H9 (cell line): Measurements from ENCODE around the gene BFSP2. TPM values are rescaled to one million over a fixed set of nuclear protein-coding genes. Genes with fewer than 3 reads are reported as not detected.
"Not testable (repeated sequence)": the region's sequence is repeated elsewhere in the genome, so short reads cannot be mapped to it uniquely, and the experiment has no call there.

Experiments used
- DNase-seq: peaks from one replicate; pipeline ENCODE4 v3.0.0-alpha.2; 2017
- H2AFZ ChIP-seq: one replicate; pipeline ENCODE4 v1.6.1; 2013; ENCODE audit warnings: mild to moderate bottlenecking, low read length, control low read depth, moderate library complexity
- H2AK5ac ChIP-seq: 2 replicates; pipeline ENCODE4 v1.6.1; 2013; ENCODE audit warnings: low read length, control low read depth, mixed read lengths; ENCODE audit not compliant: insufficient read length
- H2BK120ac ChIP-seq: one replicate; pipeline ENCODE4 v1.6.1; 2013; ENCODE audit warnings: low read depth, mild to moderate bottlenecking, low read length, control low read depth, inconsistent platforms; ENCODE audit not compliant: poor library complexity, severe bottlenecking
- H2BK12ac ChIP-seq: 2 replicates; pipeline ENCODE4 v1.6.1; 2013; ENCODE audit warnings: low read length, control low read depth, mixed read lengths, low read depth; ENCODE audit not compliant: insufficient read length
- H2BK15ac ChIP-seq: 2 replicates; pipeline ENCODE4 v1.6.1; 2013; ENCODE audit warnings: low read depth, low read length, control low read depth
- H2BK20ac ChIP-seq: one replicate; pipeline ENCODE4 v1.6.1; 2013; ENCODE audit warnings: low read depth, mild to moderate bottlenecking, low read length, control low read depth, inconsistent platforms; ENCODE audit not compliant: poor library complexity, severe bottlenecking
- H2BK5ac ChIP-seq: 2 replicates; pipeline ENCODE4 v1.6.1; 2013; ENCODE audit warnings: low read length, control low read depth, mixed read lengths; ENCODE audit not compliant: insufficient read length
- H3K14ac ChIP-seq: 2 replicates; pipeline ENCODE4 v1.6.1; 2013; ENCODE audit warnings: low read length, control low read depth; ENCODE audit not compliant: insufficient read depth
- H3K18ac ChIP-seq: 2 replicates; pipeline ENCODE4 v1.6.1; 2013; ENCODE audit warnings: low read depth, mild to moderate bottlenecking, mixed read lengths, low read length, control low read depth; ENCODE audit not compliant: insufficient read length
- H3K23ac ChIP-seq: 2 replicates; pipeline ENCODE4 v1.6.1; 2013; ENCODE audit warnings: low read length, control low read depth, mixed read lengths, low read depth; ENCODE audit not compliant: insufficient read length
- H3K23me2 ChIP-seq: 2 replicates; pipeline ENCODE4 v1.6.1; 2013; ENCODE audit warnings: low read depth, mild to moderate bottlenecking, mixed read lengths, low read length, control low read depth; ENCODE audit not compliant: insufficient read length, poor library complexity, severe bottlenecking
- H3K27ac ChIP-seq: 2 replicates; pipeline ENCODE4 v1.5.1; 2013; ENCODE audit warnings: low read length, control low read depth, mixed read lengths, low read depth; ENCODE audit not compliant: insufficient read length
- H3K27me3 ChIP-seq: 2 replicates; pipeline ENCODE4 v1.6.1; 2013; ENCODE audit warnings: low read length, control low read depth, inconsistent platforms; ENCODE audit not compliant: insufficient read depth
- H3K4ac ChIP-seq: 2 replicates; pipeline ENCODE4 v1.6.1; 2013; ENCODE audit warnings: low read depth, mild to moderate bottlenecking, control low read depth, inconsistent platforms, low read length, moderate library complexity
- H3K4me1 ChIP-seq: 2 replicates; pipeline ENCODE4 v1.6.1; 2013; ENCODE audit warnings: low read length, control low read depth, inconsistent platforms; ENCODE audit not compliant: insufficient read depth
- H3K4me2 ChIP-seq: 2 replicates; pipeline ENCODE4 v1.6.1; 2013; ENCODE audit warnings: low read length, control low read depth, mixed read lengths; ENCODE audit not compliant: insufficient read length, insufficient read depth
- H3K56ac ChIP-seq: 2 replicates; pipeline ENCODE4 v1.6.1; 2013; ENCODE audit warnings: low read depth, mild to moderate bottlenecking, mixed read lengths, low read length, control low read depth; ENCODE audit not compliant: insufficient read length
- H3K79me1 ChIP-seq: 2 replicates; pipeline ENCODE4 v1.6.1; 2013; ENCODE audit warnings: low read depth, mild to moderate bottlenecking, moderate library complexity, low read length, control low read depth, inconsistent platforms; ENCODE audit not compliant: insufficient read depth, poor library complexity, severe bottlenecking
- H3K79me2 ChIP-seq: 2 replicates; pipeline ENCODE4 v1.6.1; 2013; ENCODE audit warnings: low read length, control low read depth, inconsistent platforms; ENCODE audit not compliant: insufficient read depth
- H3K9ac ChIP-seq: 2 replicates; pipeline ENCODE4 v1.6.1; 2013; ENCODE audit warnings: low read length, control low read depth, mixed read lengths; ENCODE audit not compliant: insufficient read length; ENCODE audit errors: extremely low read depth
- H3K9me3 ChIP-seq: one replicate; pipeline ENCODE4 v1.6.1; 2013; ENCODE audit warnings: low read depth, low read length, inconsistent platforms; ENCODE audit not compliant: control insufficient read depth
- H3T11ph ChIP-seq: one replicate; pipeline ENCODE4 v1.6.1; 2013; ENCODE audit warnings: mild to moderate bottlenecking, low read length, control low read depth, inconsistent platforms
- H4K20me1 ChIP-seq: one replicate; pipeline ENCODE4 v1.6.1; 2013; ENCODE audit not compliant: control insufficient read depth, insufficient read length, insufficient read depth
- H4K5ac ChIP-seq: 2 replicates; pipeline ENCODE4 v1.6.1; 2013; ENCODE audit warnings: low read depth, mild to moderate bottlenecking, mixed read lengths, low read length, control low read depth; ENCODE audit not compliant: insufficient read length
- H4K8ac ChIP-seq: replicated peaks from 2 replicates; pipeline ENCODE4 v1.6.1; 2013; ENCODE audit warnings: low read length, control low read depth, mixed read lengths, low read depth; ENCODE audit not compliant: insufficient read length
- H4K91ac ChIP-seq: 2 replicates; pipeline ENCODE4 v1.6.1; 2013; ENCODE audit warnings: low read depth, mild to moderate bottlenecking, moderate library complexity, mixed read lengths, low read length, control low read depth; ENCODE audit not compliant: insufficient read length
- H3K27ac Mint-ChIP-seq, 3 experiments: 2 replicates in 2 of 3; 3 replicates in 1 of 3; pipeline ENCODE4 v1.8.0; 2020 to 2021; ENCODE audit warnings: mixed read lengths in 3 of 3, mild to moderate bottlenecking in 1 of 3, moderate library complexity in 1 of 3
- H3K27me3 Mint-ChIP-seq: 2 replicates; pipeline ENCODE4 v1.8.0; 2021; ENCODE audit warnings: low read depth, mild to moderate bottlenecking, moderate library complexity, mixed read lengths
- H3K36me3 Mint-ChIP-seq, 3 experiments: 2 replicates in 2 of 3; 3 replicates in 1 of 3; pipeline ENCODE4 v1.8.0; 2020 to 2021; ENCODE audit warnings: low read depth in 3 of 3, mixed read lengths in 3 of 3; ENCODE audit not compliant: insufficient read depth in 1 of 3
- H3K4me1 Mint-ChIP-seq, 2 experiments: 2 replicates each; pipeline ENCODE4 v1.8.0; 2020; ENCODE audit warnings: mixed read lengths in 2 of 2
- H3K4me3 Mint-ChIP-seq, 2 experiments: 2 replicates in 1 of 2; 3 replicates in 1 of 2; pipeline ENCODE4 v1.8.0; 2020 to 2021; ENCODE audit warnings: mild to moderate bottlenecking in 2 of 2, mixed read lengths in 2 of 2, moderate library complexity in 1 of 2
- H3K9me3 Mint-ChIP-seq, 2 experiments: 2 replicates in 1 of 2; 3 replicates in 1 of 2; pipeline ENCODE4 v1.8.0; 2020; ENCODE audit warnings: mild to moderate bottlenecking in 2 of 2, mixed read lengths in 2 of 2, moderate library complexity in 1 of 2
- WGBS: extraction: QIAGEN DNeasy Blood & Tissue Kit; methylation state at CpG from one replicate; pipeline ENCODE4 v1.1.7; 2013; ENCODE audit warnings: missing lambda C conversion rate, low lambda C conversion rate, mixed read lengths; ENCODE audit not compliant: insufficient read length; ENCODE audit errors: extremely low coverage; 5-methylcytosine and 5-hydroxymethylcytosine counted together
- total RNA-seq: library from RNA; stranded (reverse); gene quantifications from 2 replicates; pipeline ENCODE4 v1.2.1, GENCODE V29; 2021
- TF ChIP-seq, protein P1 (sequence below): fragments of 200-600 bp; sonication (generic); conservative IDR thresholded peaks from 3 replicates; pipeline ENCODE4 v1.8.0; 2021; ENCODE audit warnings: antibody characterized with exemption, mild to moderate bottlenecking

The BFSP2 gene
- total RNA-seq, 1 experiment from 2014 or later = not detected

DNA sequence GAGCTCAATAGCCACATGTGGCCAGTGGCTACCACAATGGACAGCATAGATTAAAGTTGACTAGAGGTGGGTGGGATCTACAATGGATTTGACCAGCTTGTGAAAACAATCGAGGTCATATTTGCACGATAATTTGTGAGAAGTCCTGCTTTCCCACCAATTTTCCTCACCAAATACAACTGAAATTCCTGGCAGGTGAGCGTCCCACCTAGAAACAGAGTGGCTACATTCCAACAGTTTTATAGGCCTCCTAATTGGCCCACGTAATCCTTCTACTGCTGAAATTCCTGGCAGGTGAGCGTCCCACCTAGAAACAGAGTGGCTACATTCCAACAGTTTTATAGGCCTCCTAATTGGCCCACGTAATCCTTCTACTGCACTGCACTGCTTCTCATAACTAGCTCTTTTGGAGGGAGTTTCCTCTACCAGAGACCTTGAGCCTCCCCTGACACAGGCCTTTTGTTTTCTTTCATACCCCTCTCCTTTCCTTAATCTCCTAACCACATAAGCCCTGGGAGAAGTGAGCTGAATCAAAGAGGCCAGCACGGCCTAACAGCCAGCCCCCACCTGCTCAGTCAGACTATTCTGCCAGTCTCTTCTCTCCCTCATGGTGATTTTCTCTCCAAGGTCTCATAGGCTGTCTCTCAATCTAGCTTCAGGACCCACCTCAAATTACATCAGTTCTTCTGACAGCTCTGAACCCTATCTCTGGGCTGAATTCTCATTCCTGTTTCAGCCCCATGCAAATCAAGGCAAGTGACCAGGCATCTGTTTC is 80.2 kb downstream of the BFSP2 start:
- WGBS = no CpG with 5 or more reads among the region's 7 CpGs
- peak overlapping the region; percentile 64 to 93 (median 80) for H3K27ac Mint-ChIP-seq
- no peak overlapping the region for H3K9ac ChIP-seq

DNA sequence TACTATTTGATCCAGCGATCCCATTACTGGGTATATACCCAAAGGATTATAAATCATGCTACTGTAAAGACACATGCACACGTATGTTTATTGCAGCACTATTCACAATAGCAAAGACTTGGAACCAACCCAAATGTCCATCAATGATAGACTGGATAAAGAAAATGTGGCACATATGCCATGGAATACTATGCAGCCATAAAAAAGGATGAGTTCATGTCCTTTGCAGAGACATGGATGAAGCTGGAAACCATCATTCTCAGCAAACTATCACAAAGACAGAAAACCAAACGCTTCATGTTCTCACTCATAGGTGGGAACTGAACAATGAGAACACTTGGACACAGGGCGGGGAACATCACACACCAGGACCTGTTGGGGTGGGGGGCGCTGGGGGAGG is 82.6 kb downstream of the BFSP2 start:
- not testable (repeated sequence) for H3K23ac ChIP-seq, H2BK120ac ChIP-seq, H3K14ac ChIP-seq, H3K27ac Mint-ChIP-seq, H3K18ac ChIP-seq, H4K91ac ChIP-seq, H3K23me2 ChIP-seq, H3K79me1 ChIP-seq, H3K4ac ChIP-seq, H3K9ac ChIP-seq, H3K27me3 ChIP-seq, H3K4me1 ChIP-seq, H3K27me3 Mint-ChIP-seq, H4K5ac ChIP-seq, H3K4me2 ChIP-seq, H2BK5ac ChIP-seq, H3K79me2 ChIP-seq, H2BK15ac ChIP-seq, H3T11ph ChIP-seq, H3K56ac ChIP-seq, H3K27ac ChIP-seq, DNase-seq, H2BK12ac ChIP-seq, H4K20me1 ChIP-seq, H2BK20ac ChIP-seq, H4K8ac ChIP-seq, H2AK5ac ChIP-seq, H3K4me3 Mint-ChIP-seq, H2AFZ ChIP-seq
- peaks cover 14% of the 10 kb centered on the region for H3K9me3 ChIP-seq
- H3K36me3 Mint-ChIP-seq = peaks cover 7 to 16% (median 7%) of the 10 kb centered on the region in 3 experiments
- H3K9me3 Mint-ChIP-seq = peaks cover 16 to 34% of the 10 kb centered on the region in 2 experiments
- H3K4me1 Mint-ChIP-seq = peaks cover 18 to 23% of the 10 kb centered on the region in 2 experiments
- WGBS = no CpG with 5 or more reads among the region's 5 CpGs

More for the DNA sequence above, 80.2 kb downstream of the BFSP2 start:
- no peak overlapping the region for H3K4me2 ChIP-seq
- no peak overlapping the region for H3T11ph ChIP-seq
- no peak overlapping the region for H2BK15ac ChIP-seq
- no peaks in the 10 kb centered on the region for H4K20me1 ChIP-seq
- no peak overlapping the region for H2AFZ ChIP-seq
- H3K4ac ChIP-seq = no peak overlapping the region
- H2BK5ac ChIP-seq = no peak overlapping the region
- H4K5ac ChIP-seq = no peak overlapping the region
- H2BK20ac ChIP-seq = no peak overlapping the region
- H2BK120ac ChIP-seq = no peak overlapping the region
- Mint-ChIP-seq H3K4me1 (peaks cover 22 to 25% of the 10 kb centered on the region in 2 experiments), H3K4me3 (no peak overlapping the region), H3K9me3 (peaks cover 0 to 21% of the 10 kb centered on the region in 2 experiments), H3K36me3 (peaks cover 0 to 5% (median under 1%) of the 10 kb centered on the region in 3 experiments; a peak in 3 of 7 replicates), H3K27me3 (no peaks in the 10 kb centered on the region; the same call in 1 of the 2 replicates)
- no peaks in the 10 kb centered on the region for H3K9me3 ChIP-seq
- no peaks in the 10 kb centered on the region for H3K23me2 ChIP-seq
- H3K56ac ChIP-seq = no peak overlapping the region
- no peak overlapping the region for H3K23ac ChIP-seq
- H3K27ac ChIP-seq = no peak overlapping the region
- H4K8ac ChIP-seq = no peak overlapping the region
- H3K79me1 ChIP-seq = no peaks in the 10 kb centered on the region
- H2AK5ac ChIP-seq = no peak overlapping the region
- no peaks in the 10 kb centered on the region for H3K79me2 ChIP-seq
- no peak overlapping the region for H2BK12ac ChIP-seq
- H3K14ac ChIP-seq = no peak overlapping the region
- H3K18ac ChIP-seq = peak overlapping the region; percentile 42
- no peak for DNase-seq
- no peak overlapping the region for H4K91ac ChIP-seq
- H3K27me3 ChIP-seq = no peaks in the 10 kb centered on the region
- TF ChIP-seq, protein P1, sequence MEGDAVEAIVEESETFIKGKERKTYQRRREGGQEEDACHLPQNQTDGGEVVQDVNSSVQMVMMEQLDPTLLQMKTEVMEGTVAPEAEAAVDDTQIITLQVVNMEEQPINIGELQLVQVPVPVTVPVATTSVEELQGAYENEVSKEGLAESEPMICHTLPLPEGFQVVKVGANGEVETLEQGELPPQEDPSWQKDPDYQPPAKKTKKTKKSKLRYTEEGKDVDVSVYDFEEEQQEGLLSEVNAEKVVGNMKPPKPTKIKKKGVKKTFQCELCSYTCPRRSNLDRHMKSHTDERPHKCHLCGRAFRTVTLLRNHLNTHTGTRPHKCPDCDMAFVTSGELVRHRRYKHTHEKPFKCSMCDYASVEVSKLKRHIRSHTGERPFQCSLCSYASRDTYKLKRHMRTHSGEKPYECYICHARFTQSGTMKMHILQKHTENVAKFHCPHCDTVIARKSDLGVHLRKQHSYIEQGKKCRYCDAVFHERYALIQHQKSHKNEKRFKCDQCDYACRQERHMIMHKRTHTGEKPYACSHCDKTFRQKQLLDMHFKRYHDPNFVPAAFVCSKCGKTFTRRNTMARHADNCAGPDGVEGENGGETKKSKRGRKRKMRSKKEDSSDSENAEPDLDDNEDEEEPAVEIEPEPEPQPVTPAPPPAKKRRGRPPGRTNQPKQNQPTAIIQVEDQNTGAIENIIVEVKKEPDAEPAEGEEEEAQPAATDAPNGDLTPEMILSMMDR = no peak
- no peaks in the 10 kb centered on the region; the same call in 1 of the 2 replicates for H3K4me1 ChIP-seq
